NCI-H526 (cell line): ENCODE results near the gene CSF1.

Experiments
- DNase-seq, 2 experiments: peaks; one replicate each; lab custom pipeline; 2025; lab: John Stamatoyannopoulos, UW

The CSF1 gene

DNA sequence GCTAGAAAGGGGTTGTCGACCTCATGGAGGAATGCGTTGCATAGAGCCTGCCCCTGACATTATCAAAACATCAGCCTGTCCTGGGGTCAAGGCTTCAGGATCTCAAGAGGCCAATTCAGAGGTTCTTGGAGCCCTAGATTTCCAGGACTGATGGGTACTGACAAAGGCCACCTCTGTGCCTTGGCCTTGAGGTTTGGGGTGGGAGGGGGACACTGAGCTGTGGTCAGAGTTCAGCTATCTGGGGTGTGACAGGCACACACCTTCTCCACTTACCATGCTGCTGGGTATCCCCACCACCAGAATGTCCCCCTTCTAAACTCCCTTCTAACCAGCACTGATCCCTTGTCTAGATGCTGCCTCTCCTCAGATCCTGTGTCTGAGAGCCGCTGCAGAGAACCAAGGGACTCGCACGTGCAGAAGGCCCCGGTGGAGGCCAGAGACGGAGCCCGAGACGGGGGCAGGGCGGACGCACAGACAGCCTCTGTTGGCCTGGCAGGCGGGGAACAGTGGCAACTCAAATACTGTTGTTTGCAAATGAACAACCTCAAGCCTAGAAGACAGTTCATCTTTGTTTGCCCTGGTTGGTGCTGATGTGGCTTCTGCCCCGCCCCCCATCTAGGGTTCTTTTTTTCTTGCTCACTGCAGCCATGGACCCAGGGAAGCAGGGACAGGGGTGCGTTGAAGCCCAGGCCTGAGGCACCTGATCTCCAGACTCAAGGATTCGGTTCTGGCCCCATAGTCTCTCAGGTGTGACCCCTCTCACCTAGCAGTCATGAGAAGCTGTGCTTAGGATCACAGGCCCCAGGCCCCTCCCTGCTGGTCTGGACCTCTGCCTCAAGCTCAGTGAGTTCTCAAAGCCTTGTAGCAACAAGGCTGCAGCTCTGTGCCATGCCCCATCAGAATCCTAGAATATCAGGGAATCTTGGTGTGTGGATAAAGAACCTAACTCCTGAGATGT lies 28.1 kb upstream of the CSF1 start:
- DNase-seq = peak; percentile 39 to 69

DNA sequence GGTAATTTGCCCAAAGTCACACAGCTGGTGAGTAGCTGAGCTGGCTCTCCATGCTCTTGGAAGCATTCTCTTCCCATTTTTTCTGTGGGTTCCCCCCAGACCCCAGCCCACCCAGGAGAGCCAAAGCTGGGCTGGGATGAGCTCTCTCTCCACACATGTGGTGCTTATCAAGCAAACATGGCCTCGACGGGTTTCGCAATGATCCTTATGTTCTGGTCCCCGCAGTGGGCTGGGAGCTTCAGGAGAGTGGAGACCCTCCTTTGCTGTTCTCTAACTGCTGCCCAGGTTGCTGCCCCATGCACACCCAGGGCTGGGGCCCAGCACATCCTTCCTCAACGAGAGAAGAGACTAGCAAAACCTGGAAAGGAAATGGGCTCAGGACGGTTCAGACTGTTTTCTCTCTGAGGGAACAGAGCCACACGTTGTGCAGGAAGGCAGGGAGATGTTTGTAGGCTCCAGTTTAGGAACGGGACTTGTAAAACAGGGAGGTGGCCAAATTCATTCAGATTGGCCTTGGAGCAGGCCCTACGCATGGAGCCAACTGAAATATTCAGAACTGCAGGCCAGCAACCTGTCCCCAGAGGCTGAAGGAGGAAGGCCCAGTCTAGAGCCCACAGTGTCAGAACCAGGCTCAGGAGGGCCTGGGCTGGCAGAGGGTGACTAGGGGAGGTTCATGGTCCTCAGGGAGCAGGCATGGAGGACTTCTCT lies 27.2 kb upstream of the CSF1 start:
- DNase-seq = no peak

DNA sequence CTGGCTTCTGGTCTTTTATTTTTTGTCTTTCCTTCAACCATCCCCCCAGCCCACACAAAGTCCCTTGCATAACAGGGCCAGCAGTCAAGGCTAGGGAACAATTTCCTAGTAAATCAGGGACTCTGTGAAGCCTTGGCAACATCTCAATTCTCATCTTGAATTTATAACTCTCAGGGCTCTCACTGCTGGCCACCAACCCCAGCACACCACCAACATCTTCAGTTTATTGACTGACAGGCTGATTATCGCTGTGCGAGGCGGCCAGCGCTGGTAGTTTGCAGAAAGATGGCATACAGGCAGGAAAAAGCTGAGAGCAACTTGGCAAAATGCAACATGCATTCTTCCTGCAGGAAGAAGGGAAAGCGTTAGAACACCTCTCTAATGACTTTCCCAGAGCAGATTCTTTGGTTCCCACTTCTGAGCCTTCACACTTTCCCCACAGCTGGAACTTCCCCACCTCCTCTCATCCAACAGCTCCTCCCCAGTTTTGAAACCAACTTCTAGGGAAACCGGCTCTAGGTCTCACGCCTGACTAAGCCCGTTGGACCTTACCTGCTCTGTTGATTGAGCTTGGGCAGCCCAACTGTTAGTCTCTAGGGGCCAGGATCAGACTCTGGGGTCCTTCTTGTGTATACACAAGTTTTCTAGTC lies 26.3 kb upstream of the CSF1 start:
- DNase-seq = no peak

DNA sequence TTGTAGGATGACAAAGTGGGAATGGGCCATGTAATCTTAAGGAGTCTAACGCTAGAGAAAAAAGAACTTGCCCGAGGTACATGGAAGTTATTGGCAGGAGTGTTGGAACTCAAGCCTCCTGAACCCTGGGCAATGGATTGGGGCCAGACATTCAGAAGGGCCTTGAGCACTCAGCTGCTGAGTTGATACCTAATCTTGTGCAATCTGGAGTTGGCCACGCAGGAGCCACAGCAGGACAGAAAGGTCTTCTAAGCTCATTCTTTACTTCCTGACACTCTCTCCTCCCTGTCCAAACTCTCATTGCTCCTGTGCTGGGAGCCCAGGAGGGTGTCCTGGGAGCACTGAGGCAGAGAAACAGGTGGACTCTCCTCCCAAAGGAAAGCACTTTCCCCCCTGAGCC lies 25.1 kb upstream of the CSF1 start:
- DNase-seq = no peak

DNA sequence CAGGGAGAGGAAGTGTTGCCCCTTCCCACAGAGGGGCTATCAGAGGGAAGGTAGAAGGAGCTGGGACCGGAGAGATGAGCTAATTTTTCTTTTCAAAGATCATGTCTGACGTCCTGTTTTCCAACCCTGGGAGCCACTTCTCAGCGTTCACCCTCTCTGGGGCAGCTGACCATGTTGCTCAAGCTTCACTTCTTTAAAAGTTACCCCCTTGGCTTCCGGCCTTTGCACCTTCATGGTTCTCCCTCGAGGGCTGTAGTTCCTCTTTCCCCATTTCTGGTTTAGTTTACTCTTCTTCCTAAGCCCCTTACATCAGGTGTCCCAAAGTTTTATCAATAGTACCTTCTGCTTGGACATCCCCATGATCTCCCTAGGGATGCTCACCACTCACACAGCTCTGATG lies 23.8 kb upstream of the CSF1 start:
- DNase-seq = no peak

DNA sequence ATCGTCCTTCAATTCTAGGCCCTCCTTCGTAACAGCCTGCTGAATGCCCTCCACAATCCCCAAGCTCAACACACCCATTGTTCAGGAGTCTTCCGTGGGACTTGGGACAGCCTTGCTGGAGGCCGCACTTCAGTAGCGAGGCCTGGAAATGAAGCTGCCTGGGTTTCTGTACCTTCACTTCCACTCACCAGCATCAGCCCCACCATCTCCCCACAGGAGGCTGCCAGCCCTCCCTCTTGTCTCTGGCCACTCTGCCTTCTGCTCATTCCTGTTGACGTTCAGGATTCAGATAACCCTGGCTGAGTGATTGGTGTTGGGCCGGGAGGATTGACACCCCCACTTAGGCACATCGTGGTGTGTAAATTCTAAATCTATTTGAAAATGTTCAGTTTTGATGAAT lies 23.4 kb upstream of the CSF1 start:
- no peak for DNase-seq

DNA sequence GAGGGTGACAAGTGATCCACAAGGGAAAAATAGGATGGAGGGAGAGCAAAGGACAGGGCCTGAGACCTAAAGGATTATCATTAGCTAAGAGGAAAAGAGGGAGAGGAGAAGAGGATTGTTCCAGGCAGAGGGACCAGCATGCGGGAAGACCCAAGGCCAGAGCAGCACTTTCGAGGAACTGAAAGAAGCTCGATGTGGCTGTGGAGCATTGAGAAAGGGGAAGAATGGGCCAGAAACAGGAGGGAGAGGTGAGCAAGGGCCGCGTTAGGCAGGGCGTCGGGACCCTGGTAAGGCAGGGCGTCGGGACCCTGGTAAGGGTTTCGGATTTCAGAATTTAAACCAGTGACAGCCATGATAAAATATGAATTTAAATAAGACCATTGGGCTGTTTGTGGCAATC lies 22.8 kb upstream of the CSF1 start:
- no peak for DNase-seq

DNA sequence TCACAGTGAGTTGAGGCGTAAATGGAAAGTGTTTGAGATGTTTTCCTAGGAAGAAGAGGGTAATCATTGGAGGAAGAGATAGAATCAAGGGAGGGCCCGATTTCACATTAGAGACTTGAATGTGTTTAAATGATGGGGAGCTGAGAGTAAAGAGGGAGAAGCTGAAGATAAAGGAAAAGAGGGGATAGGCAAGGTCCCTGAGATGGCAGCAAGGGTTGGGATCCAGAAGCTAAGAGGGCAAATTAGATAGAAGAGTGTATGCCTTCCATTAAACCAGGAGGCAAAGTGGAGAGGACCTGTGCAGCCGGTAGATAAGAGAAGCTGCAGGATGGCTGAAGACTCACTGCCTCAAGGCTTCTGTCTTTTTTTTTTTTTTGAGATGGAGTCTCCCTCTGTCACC lies 21.6 kb upstream of the CSF1 start:
- DNase-seq = no peak

DNA sequence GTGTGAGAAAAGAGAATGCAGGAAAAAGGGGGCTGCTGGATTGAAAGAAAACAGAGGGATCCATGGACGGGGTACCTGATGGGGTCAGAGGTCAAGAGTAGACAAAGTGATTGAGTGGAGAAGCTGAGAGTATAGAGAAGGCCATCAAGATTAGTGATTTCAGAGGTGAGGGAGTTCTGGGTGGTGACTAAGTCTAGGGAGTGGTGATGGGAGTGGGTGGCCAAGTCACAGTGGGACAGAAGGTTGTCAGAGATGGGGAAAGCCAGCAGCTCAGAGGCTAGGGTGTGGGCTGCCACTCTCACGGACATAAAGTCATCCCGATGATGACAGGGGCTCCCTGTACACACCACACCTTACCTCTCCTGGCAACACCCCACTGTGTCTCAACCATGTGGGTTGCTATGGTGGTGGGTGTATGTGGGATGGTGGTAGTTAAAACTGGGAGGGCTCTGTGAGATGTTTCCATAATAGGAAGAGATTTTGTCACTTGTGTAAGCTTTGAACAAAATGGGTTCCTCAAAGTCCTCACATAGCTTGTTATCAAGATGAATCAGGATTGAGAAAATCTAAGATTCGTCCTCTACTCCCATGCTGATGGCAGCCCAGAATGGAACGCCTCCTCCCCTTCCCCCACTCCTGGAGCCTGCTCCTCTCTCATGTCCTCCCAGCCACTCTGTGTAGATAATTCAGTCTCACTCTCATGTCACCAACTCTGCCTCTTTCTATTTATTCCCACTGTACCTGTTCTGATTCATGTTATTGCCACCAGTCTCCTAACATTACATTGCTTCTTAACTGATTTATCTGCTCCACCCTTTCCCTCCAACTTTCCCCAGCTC lies 20.3 kb upstream of the CSF1 start:
- no peak for DNase-seq

DNA sequence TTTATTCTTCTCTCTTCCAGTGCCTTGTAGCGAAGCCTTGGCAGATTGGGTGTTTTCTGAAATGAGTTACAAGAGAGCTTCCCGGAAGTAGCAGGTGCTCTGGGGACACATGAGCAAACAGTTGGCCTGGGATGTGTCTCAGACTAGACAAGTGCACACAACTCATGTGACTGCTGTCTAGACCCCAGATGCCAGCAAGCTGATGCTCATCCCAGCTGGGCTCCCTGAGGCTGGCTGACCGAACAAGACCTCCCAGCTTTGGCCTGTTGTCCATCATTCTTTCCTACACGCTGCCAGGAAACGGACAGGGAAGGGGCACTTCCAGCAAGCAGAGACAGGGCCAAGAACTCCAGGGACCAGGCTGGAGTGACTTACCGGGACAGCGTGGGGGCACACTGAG lies 18.7 kb upstream of the CSF1 start:
- no peak for DNase-seq

DNA sequence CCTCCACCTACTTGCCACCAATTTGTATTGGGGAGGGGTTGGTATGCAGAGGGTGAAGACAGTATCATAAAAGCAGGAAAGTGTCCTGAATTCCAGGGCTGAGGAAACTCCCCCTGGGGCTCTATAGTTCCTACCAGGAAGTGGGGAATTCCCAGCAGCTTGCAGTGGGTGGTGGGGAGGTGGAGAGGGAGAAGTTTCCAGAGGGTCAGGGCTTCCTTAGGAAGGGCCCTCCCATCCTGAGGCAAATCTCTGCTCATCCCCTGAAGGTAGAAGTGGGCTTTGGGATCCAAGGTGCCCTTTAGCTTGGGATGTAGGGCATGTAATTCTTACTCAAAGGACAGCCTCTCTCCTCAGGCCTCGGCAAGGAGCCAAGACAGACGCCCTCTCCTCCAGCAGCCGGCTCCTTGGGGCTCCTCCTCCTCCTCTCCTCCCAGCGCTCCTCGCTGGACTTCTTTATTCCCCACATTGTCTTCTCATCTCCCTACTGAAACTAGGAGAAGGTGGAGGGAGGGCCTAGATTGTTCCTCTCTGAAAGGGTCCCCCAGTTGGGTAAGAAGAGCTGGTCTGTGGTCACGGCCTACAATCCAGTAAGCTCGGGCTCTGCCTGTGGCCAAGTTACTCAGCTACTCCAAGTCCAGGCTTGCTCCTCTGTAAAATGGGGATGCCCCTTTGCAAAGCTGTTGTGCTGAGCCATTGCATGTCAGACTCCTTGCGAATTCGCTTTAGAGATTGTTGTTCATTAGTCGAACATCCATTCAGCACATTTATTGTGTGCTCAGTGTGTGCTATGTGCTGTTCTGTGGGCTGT lies 17.9 kb upstream of the CSF1 start:
- no peak for DNase-seq

DNA sequence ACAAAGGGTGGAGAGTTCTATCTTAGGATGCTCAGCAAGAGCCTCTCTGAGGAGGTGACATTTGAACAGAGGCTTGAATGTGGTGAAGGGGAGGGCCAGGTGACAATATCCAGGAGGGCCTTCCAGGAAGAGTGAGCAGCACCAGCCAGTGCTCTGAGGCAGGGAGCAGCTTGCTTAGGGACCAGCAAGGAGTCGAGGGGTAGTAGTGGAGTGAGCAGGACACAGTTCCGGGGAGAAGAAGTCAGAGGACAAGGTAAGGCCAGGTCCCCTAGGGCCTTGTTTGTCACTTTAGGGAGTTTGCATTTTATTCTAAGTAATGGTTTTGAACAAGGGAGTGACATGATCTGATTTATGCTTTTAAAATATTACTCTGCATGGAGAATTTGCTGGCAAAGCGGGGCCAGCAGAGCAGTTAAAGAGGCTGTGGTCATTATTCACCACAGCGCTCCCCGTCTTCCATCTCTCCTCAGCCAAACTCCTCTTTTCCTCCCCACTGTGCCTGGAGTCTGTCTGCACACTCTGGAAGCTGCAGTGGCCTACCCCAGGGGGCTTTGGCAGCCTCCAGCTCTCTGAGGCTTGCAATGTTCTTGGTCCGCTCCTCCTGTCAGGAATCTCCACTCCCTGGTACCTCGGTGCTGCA lies 17.0 kb upstream of the CSF1 start:
- no peak for DNase-seq

DNA sequence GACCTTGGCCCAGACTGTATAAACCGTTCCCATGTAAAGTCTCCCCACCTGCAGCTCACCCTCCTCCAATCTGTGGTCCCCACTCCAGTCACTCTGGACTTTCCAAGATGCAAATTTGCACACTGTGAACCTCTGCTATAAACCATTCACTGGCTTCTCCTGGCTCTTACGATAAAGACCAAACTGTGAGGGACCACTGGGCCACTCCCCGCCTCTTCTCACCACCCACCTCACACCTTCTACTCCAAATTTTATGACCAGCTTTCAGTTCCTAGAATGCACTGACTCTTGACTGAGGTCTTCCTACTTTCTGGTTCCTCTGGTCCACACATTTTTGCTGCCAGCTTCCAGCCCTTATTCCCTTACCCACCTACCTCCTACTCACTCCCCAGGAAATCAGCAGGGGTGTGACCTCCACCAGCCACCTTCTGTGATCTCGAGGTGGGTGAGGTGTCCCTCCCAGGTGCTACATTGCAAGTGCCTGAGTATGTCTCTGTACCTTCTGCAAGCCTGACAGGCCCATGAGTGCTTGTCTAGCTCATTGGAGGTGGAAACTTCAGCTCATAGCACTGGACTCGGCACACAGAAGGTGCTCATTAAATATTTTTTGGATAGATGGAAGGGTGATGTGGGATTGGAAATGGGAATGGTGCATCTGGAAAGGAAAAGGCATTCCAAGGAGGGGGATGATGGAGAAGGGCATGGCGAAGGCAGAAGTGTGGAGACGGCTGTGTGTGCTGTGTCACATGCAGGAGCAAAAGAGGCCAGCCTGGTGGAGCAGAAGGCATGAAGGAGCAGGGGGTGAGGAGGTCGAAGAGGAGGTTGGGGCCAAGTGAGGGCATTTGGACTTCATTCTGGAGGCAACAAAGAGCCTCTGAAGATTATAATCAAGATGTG lies 15.6 kb upstream of the CSF1 start:
- no peak for DNase-seq

DNA sequence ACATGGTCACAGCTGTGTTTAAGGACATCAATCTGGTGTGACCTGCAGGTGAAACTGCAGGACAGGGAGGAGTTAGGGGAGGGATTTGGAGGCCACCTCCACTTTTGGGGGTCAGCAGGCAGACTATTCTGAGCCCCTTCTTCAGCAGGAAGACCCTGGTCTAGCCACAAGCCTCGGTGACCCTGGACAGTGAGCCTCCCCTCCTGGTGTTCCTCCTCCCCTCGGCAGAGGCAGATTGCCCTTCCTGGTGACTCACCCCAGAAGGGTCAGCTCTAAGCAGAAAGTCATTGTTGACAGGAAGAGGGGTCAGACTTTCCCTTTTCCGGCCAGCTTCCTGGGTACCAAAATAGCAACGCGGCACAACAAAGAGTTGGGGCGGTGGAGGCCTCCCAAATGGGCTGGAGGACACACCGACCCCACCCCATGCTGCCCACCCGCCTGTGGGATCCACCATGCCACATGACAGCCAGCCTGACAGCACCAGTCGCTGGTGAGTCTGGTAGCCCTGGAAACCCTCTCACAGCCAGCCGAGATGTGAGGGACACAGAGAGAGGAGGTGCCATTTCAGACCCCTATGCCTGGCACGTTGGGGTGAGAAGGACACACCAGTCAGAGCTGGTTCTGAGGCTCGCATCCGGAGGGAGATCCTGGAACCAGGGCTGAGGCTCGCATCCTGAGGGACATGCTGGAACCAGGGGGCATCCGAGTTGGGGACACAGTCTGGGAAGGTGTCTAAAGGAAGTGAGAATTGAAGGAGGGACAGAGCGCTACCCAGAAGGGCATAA lies 14.7 kb upstream of the CSF1 start:
- no peak for DNase-seq

DNA sequence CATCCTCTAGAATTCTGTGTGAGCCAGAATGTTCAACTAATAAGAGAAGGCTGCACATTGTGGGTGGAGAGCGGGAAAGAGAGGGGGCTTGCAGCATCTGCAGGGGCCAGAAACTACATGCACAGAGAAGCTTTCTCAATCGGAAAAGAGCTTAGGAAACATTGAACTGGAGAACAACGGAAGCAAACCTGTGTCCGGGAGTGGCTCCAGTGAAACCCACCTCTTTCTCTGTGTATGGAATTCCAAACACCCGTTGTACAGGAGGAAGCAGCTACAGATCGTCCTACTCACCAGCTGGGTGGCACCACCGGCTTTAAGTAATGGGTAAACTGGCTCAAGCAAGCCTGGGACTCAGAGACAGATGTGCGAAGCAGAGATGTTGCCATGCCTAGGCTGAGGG lies 14.0 kb upstream of the CSF1 start:
- no peak for DNase-seq

DNA sequence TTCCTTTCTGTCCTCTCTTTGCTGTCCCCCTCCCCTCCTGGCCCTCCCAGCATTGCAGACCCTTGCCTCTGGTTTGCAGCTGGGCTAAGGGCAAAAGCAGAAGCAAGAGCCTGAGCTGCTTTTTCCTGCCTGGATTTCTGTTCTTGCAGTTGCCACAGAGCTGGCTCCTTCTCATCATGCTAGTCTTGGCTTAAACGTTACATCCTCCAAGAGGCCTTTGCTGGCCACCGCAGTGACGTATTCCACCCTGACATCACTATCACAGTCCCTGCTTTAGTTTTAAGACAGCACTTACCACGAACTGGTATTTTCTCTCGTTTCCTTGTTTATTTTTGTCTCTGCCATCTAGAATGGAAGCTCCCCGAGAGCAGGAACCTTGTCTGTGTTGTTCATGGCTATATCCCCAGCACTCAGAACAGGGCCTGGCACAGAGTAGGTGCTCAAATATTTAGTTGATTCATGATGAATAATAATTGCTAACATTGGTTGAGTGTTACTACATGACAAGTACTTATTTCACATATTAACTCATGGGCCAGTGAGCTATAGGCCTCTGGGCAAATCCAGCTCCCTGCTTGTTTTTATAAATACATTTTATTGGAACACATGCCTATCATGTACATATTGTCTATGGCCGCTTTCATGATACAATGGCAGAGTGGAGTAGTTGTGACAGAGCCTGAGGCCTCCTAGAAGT lies 13.2 kb upstream of the CSF1 start:
- DNase-seq = no peak

DNA sequence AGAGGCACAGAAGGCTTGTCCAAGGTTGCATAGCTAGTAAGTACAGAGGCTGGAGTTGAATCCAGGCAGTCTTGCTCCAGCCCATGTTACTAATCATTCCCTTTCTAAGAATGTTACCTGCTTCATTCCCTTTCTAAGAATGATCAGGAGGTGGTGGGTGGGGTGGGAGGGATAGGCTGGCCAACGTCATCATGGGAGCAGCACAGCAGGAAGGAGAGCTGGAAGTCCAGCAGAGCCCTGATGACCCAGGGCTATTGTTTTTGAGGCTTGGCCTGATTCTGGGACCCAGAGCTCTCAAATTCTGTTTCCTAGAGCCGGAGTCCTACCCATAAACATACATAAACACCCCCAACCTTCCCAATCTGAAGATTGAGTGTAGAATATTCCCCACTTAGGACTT lies 11.8 kb upstream of the CSF1 start:
- DNase-seq = no peak

DNA sequence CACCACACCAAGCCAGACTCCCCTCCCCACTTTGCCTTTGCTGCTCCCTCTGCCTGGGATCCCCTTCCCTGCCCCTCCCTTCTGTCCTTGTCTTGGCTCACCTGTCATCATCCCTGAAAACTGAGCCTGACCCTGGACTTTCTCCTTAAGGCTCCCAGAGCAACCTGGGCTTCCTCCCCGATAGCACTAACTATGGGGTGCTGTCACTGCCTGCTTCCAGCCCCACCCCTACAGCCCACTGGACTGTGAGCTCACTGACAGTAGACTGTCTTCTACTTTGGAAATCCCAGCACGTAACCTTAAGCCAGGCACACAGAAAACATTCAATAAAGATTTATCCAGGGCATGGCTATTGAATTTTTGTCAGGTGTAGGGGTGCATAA lies 9.5 kb upstream of the CSF1 start:
- no peak for DNase-seq
